ENCODE data around the gene ZNF439. TPM values are rescaled to one million over a fixed set of nuclear protein-coding genes. Genes with fewer than 3 reads are reported as not detected.

Gene ZNF439
- total RNA-seq = 6.2 and 6.7 TPM in 2 replicates

DNA sequence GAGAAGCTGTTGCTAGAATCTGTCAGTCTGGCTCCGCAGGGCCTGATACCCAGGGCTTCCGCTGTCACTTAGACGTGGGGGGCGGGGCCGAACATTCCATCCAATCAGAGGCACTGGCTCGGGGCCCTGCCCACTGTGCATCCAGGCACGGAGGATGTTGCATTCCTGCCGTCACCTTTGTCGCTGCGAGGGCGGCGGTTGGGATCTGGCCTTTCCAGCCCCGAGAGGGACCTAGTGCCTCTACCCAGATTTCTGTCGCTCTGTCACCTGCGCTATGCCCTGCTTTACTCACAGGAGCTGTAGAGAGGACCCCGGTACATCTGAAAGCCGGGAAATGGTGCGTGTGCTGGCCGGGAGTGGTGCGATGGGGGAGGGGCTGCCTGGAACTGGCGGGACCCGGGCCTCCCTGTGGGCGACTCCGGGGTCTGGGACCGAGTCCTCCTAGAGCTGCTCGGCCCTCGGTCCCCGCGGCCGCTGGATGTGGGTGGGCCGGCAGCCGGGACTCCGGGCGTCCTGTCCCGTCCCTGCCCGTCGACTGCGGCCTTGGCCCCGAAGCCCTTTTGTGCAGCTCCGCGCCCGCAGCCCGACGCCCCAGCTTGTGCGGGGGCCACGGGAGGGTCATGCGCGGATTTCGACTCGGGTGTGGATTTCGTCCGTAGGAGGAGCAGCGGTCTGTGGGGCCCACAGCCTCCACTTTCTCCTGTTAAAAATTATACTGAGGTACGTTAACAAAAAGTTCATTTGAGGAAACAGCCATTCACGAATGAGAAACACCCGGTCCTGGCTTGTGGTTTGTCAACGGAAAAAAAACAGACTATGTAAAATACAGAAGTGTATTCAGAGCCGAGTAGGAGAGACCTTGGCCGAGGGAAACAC lies at the start of gene ZNF439:
Gene ZNF439 (plus strand): TSS at position 133 of the 876 bp plus-strand sequence. CDS start 142 bp downstream, at position 275.

DNA sequence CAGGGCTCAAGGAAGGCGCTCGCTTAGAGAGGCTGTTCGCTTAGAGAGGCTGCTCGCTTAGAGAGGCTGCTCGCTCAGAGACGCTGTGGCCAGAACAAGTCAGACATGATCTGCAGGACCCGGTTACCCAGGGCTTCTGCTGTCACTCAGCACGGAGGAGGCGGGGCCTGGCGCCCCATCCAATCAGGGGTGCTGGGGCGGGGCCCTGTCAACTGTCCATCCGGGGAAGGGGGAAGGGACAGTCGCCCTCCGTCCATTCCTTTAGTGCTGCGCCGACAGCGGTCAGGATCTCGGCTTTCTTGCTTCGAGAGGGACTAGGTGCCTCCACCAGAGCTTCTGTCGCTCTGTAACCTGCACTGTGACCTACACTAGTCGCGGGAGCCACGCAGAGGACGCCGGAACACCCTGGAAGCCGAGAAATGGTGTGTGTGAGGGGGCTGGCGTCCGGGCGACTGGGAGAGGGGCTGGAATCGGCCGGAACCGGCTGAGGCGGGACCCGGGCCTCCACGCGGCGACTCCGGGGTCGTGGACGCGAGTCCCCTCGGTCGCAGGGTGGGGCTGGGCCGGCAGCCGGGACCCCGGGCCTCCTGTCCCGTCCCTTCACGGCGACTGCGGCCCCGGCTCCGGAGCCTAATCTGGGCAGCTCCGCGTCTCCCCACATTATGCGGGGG lies 34.4 kb upstream of the ZNF439 start, which contains the start of gene ZNF440:
Gene ZNF440 (plus strand): TSS at position 245 of the 671 bp plus-strand sequence. CDS start 175 bp downstream, at position 420.

DNA sequence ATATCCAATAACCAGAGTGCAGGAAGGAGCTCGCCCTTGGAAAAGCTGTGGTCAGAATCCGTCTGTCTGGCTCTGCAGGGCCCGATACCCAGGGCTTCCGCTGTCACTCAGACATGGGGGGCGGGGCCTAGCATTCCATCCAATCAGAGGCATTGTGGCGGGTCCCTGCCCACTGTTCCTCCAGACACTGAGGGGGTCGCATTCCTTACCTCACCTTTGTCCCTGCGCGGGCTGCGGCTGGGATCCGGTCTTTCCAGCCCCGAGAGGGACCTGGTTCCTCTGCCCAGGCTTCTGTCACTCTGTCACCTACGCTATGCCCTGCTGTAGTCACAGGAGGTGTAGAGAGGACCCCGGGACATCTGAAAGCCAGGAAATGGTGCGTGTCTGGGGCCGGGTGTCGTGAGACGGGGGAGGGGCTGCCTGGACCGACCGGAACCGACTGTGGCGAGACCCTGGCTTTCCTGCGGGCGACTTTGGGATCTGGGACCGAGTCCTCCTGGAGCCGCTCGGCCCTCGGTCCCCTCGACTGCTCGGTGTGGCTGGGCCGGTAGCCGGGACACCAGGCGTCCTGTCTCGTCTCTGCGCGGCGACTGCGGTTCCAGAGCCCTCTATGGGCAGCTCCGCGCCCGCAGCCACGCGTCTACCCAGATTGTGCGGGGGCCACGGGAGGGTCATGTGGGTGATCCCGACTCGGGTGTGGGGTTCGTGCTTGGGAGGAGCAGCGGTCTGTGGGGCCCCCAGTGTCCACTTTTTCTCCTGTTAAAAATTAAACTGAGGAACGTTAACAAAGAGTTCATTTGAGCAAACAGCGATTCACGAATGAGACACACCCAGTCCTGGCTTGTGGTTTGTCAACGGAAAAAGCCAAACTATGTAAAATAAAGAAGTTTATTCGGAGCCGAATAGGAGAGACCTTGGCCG lies 39.3 kb downstream of the ZNF439 start, which contains the start of gene ZNF69:
Gene ZNF69 (plus strand): TSS at position 172 of the 921 bp plus-strand sequence. CDS start 142 bp downstream, at position 314.

Other genes with a start within 250 kb of the ZNF439 start
- 5.5 and 7.9 TPM in 2 replicates for gene ZNF823, start 109.8 kb upstream of the ZNF439 start, total RNA-seq
- 13.0 and 16.4 TPM in 2 replicates for gene ZNF441, start 81.7 kb upstream of the ZNF439 start, total RNA-seq
- 2.1 and 3.4 TPM in 2 replicates for gene ZNF491, start 50.2 kb upstream of the ZNF439 start, total RNA-seq
- gene ZNF440, start 34.5 kb upstream of the ZNF439 start, total RNA-seq = 9.8 and 17.1 TPM in 2 replicates
- gene ZNF69, start 39.1 kb downstream of the ZNF439 start, total RNA-seq = 2.9 and 4.6 TPM in 2 replicates
- gene ZNF700, start 76.4 kb downstream of the ZNF439 start, total RNA-seq = 11.3 and 11.5 TPM in 2 replicates
- gene ZNF763, start 116.3 kb downstream of the ZNF439 start, total RNA-seq = 0.55 and 1.1 TPM in 2 replicates
- gene ZNF433, start 187.0 kb downstream of the ZNF439 start, total RNA-seq = 6.5 and 7.6 TPM in 2 replicates
- gene ZNF878, start 204.2 kb downstream of the ZNF439 start, total RNA-seq = 0.33 TPM in 1 of 2 replicates, not detected in the other
- gene ZNF844, start 216.0 kb downstream of the ZNF439 start, total RNA-seq = 6.3 and 13.2 TPM in 2 replicates